K562 (cell line): ENCODE measurements around the gene LRRC51. TPM values are rescaled to one million over a fixed set of nuclear protein-coding genes. Genes with fewer than 3 reads are reported as not detected.

Source experiments
- ATAC-seq: fragments of 200-7000 bp; cut with Tn5 transposase; 3 replicates; pipeline ENCODE4 v1.9.1; 2020; ENCODE audit warnings: moderate library complexity
- BruUV-seq: library from RNA; stranded (reverse); fragments of 400-500 nt; replicated peaks from 2 replicates; lab custom pipeline; 2021; lab: Mats Ljungman, UMichigan
- CTCF ChIA-PET: fragments of 300-600 bp; formaldehyde crosslinking; extraction: SDS; loops from one replicate; lab custom pipeline; 2021; ENCODE audit warnings: low intra/inter-chr PET ratio; lab: Yijun Ruan, JAX
- POLR2A ChIA-PET: fragments of 300-600, 350-650 bp; sonication (Branson Sonifier 250); formaldehyde crosslinking; extraction: SDS; loops from one replicate; lab custom pipeline; 2021; ENCODE audit warnings: antibody characterized with exemption, inconsistent platforms; lab: Yijun Ruan, JAX
- DNase-seq, 4 experiments: peaks; one replicate each; pipeline versions ENCODE4 v3.0.0 to v3.0.0-alpha.2; 2011 to 2018; ENCODE audit warnings: low spot score in 3 of 4, mixed read lengths in 3 of 4; ENCODE audit errors: extremely low read depth in 1 of 4
- FAIRE-seq: peaks from 2 replicates; lab custom pipeline; 2011; peaks lifted over from hg19 to GRCh38; lab: Jason Lieb, UNC
- H2AFZ ChIP-seq: 2 replicates; pipeline ENCODE4 v1.6.0; 2011; ENCODE audit warnings: low read depth, low read length, control low read depth, inconsistent platforms
- H3K27ac ChIP-seq: fragments of 200-600 bp; 3 replicates; pipeline ENCODE4 v1.8.0; 2011; ENCODE audit warnings: low read depth, mild to moderate bottlenecking, control low read depth, inconsistent platforms, low read length, moderate library complexity, mixed read lengths; ENCODE audit errors: extremely low read depth
- H3K27me3 ChIP-seq, 2 experiments: fragments of 300-600 bp in 1 of 2; 2 replicates in 1 of 2; 3 replicates in 1 of 2; pipeline versions ENCODE4 v1.6.0 to v1.8.0; 2011; ENCODE audit warnings: inconsistent platforms in 2 of 2, low read length in 2 of 2, mild to moderate bottlenecking in 1 of 2, mixed read lengths in 1 of 2, moderate library complexity in 1 of 2; ENCODE audit not compliant: control insufficient read depth in 2 of 2, insufficient read depth in 2 of 2
- H3K36me3 ChIP-seq: fragments of 300-600 bp; 3 replicates; pipeline ENCODE4 v1.8.0; 2011; ENCODE audit warnings: mild to moderate bottlenecking, low read length, inconsistent platforms; ENCODE audit not compliant: control insufficient read depth, insufficient read depth
- H3K4me1 ChIP-seq, 2 experiments: fragments of 200-600 bp in 1 of 2; replicated peaks in 1 of 2; 2 replicates in 1 of 2; 3 replicates in 1 of 2; pipeline versions ENCODE4 v1.5.1 to v1.8.0; 2011; ENCODE audit warnings: inconsistent platforms in 2 of 2, low read length in 2 of 2, mild to moderate bottlenecking in 1 of 2, mixed read lengths in 1 of 2, moderate library complexity in 1 of 2; ENCODE audit not compliant: control insufficient read depth in 2 of 2, insufficient read depth in 2 of 2
- H3K4me2 ChIP-seq: 2 replicates; pipeline ENCODE4 v1.6.1; 2011; ENCODE audit warnings: low read length, control low read depth, inconsistent platforms, mixed read lengths; ENCODE audit not compliant: insufficient read depth
- H3K4me3 ChIP-seq: fragments of 200-600 bp; sonication (generic), shearing (Covaris generic); 2 replicates; pipeline ENCODE4 v1.5.1; 2016; ENCODE audit warnings: control low read depth, inconsistent platforms
- H3K79me2 ChIP-seq: fragments of 200-600 bp; 3 replicates; pipeline ENCODE4 v1.8.0; 2011; ENCODE audit warnings: low read length, inconsistent platforms; ENCODE audit not compliant: control insufficient read depth, insufficient read depth
- H3K9ac ChIP-seq, 2 experiments: 2 replicates each; pipeline versions ENCODE4 v1.6.0 to v1.6.1; 2011; ENCODE audit warnings: low read depth in 2 of 2, low read length in 2 of 2, control low read depth in 1 of 2, inconsistent platforms in 1 of 2, mild to moderate bottlenecking in 1 of 2, mixed read lengths in 1 of 2; ENCODE audit not compliant: insufficient read depth in 1 of 2
- H3K9me1 ChIP-seq: one replicate; pipeline ENCODE4 v1.6.0; 2011; ENCODE audit warnings: inconsistent platforms, mild to moderate bottlenecking, low read length, moderate library complexity; ENCODE audit not compliant: control insufficient read depth, insufficient read depth
- H3K9me3 ChIP-seq: replicated peaks from 2 replicates; pipeline ENCODE4 v1.5.1; 2011; ENCODE audit warnings: low read depth, low read length, inconsistent platforms; ENCODE audit not compliant: control insufficient read depth, insufficient read depth
- H4K20me1 ChIP-seq: replicated peaks from 2 replicates; pipeline ENCODE4 v1.6.1; 2011; ENCODE audit warnings: low read length, inconsistent platforms, mixed read lengths; ENCODE audit not compliant: control insufficient read depth, insufficient read depth
- ASH1L ChIP-seq: fragments of 450-650 bp; IDR thresholded peaks from 2 replicates; pipeline ENCODE4 v1.6.1; 2018; ENCODE audit warnings: borderline replicate concordance, mild to moderate bottlenecking, low read depth; ENCODE audit not compliant: partially characterized antibody
- CBX3 ChIP-seq, 2 experiments: IDR thresholded peaks; 1 replicate in 1 of 2; 2 replicates in 1 of 2; pipeline ENCODE4 v1.6.1; 2012; ENCODE audit warnings: inconsistent platforms in 2 of 2, low read length in 2 of 2, borderline replicate concordance in 1 of 2, control low read depth in 1 of 2
- CBX5 ChIP-seq: IDR thresholded peaks from 2 replicates; pipeline ENCODE4 v1.6.1; 2014; ENCODE audit warnings: low read depth, borderline replicate concordance
- CEBPZ ChIP-seq: fragments of 150-350 bp; IDR thresholded peaks from 2 replicates; pipeline ENCODE4 v1.6.1; 2014; ENCODE audit warnings: low read depth, mild to moderate bottlenecking, low read length, borderline replicate concordance
- E2F4 ChIP-seq: sonication (generic); formaldehyde crosslinking; IDR thresholded peaks from 2 replicates; pipeline ENCODE4 v1.8.0; 2022; ENCODE audit warnings: mild to moderate bottlenecking, low read depth, missing genetic modification reagents
- MLX ChIP-seq, 2 experiments: fragments of 450-650 bp in 1 of 2; sonication (generic) in 1 of 2; formaldehyde crosslinking; conservative IDR thresholded peaks; 2 replicates each; pipeline versions ENCODE4 v1.4.0 to v1.8.1; 2020 to 2022; ENCODE audit warnings: mild to moderate bottlenecking in 1 of 2, missing genetic modification reagents in 1 of 2
- TRIM28 ChIP-seq: fragments of 450-650 bp; IDR thresholded peaks from 2 replicates; pipeline ENCODE4 v1.6.1; 2017
- ZFP36 ChIP-seq: fragments of 150-350 bp; IDR thresholded peaks from 2 replicates; pipeline ENCODE4 v1.6.1; 2018; ENCODE audit warnings: low read length, low read depth; ENCODE audit not compliant: partially characterized antibody
- ZKSCAN8 ChIP-seq: fragments of 200-800 bp; sonication (Bioruptor generic); IDR thresholded peaks from 2 replicates; pipeline ENCODE4 v1.6.1; 2016; ENCODE audit warnings: missing genetic modification characterization, missing compliant biosample characterization
- ZNF280A ChIP-seq: fragments of 450-650 bp; IDR thresholded peaks from 2 replicates; pipeline ENCODE4 v1.6.1; 2018; ENCODE audit warnings: mild to moderate bottlenecking, low read depth; ENCODE audit not compliant: partially characterized antibody
- ZNF740 ChIP-seq, 3 experiments: fragments of 200-800 bp in 1 of 3; sonication (Bioruptor generic) in 1 of 3; sonication (generic) in 1 of 3; formaldehyde crosslinking in 1 of 3; IDR thresholded peaks; 2 replicates each; pipeline versions ENCODE4 v1.6.1 to v1.8.0; 2016 to 2022; ENCODE audit warnings: mild to moderate bottlenecking in 2 of 3, missing compliant biosample characterization in 2 of 3, missing genetic modification characterization in 2 of 3, missing genetic modification reagents in 1 of 3
- WGBS: fragments of 100-300 bp; shearing (Covaris generic); methylation state at CpG from one replicate; pipeline ENCODE4 v1.1.6; 2016; ENCODE audit warnings: low coverage, mixed read lengths; ENCODE audit not compliant: insufficient coverage; ENCODE audit errors: missing lambda C conversion rate; 5-methylcytosine and 5-hydroxymethylcytosine counted together
- in situ Hi-C: fragments of 300-500 bp; cut with MboI; formaldehyde crosslinking; loops from 4 replicates; pipeline ENCODE4 v1.15.0; 2018; ENCODE audit warnings: inconsistent platforms, mixed read lengths
- intact Hi-C: fragments of 100-400 bp; cut with micrococcal nuclease; formaldehyde crosslinking; loops from 2 replicates; pipeline ENCODE4 v1.14.2; 2022
- polyA plus RNA-seq, 8 experiments: library from polyadenylated mRNA; depleted of rRNA in 4 of 8; stranded (reverse) in 5 of 8; unstranded in 3 of 8; fragments of >200 nt; fragmentation: Nextera tagmentation in 2 of 8; fragmentation: Illumina TruSeq in 1 of 8; extraction: Ambion mirVana in 2 of 8; extraction: Trizol in 1 of 8; gene quantifications; 2 replicates each; pipeline versions ENCODE4 v1.2.1 to v1.2.3, GENCODE V29; 2011 to 2014; ENCODE audit warnings: inconsistent platforms in 1 of 8, missing spikeins in 1 of 8
- total RNA-seq, 7 experiments: library from RNA; depleted of rRNA in 6 of 7; stranded (reverse); fragments of >200 nt in 6 of 7; fragmentation: Illumina TruSeq in 2 of 7; extraction: Trizol in 2 of 7; gene quantifications; 2 replicates each; pipeline versions ENCODE4 v1.2.1 to v1.2.3, GENCODE V29; 2011 to 2021; ENCODE audit warnings: low replicate concordance in 1 of 7

Gene LRRC51
- total and polyA plus RNA-seq, 9 of the 15 experiments (the other 6 are each of a cell fraction or from before 2014, with no cell fraction given): 4.7 to 10.6 (median 5.6) TPM

- no peak for TF ChIP-seq MLX (CRISPR knock-in tag; conservative IDR thresholded peaks at IDR 0.05)
- no peak for TF ChIP-seq ASH1L
These were observed 45.3 kb downstream of the LRRC51 start (continued) for GRCh38 chr11:72125956-72126355.

- no TSS peak for BruUV-seq
- no peak for FAIRE-seq
These were observed 47.3 kb downstream of the LRRC51 start for GRCh38 chr11:72127923-72128322.

More at GRCh38 chr11:72127923-72128322, 47.3 kb downstream of the LRRC51 start:
- H3K27ac ChIP-seq: no peak overlapping the region
- WGBS: 7% methylated on average over 2 of the region's 2 CpGs
- ATAC-seq: no peak
- no peaks in the 10 kb centered on the region for H3K36me3 ChIP-seq
- H4K20me1 ChIP-seq: no peaks in the 10 kb centered on the region
- no peak overlapping the region for H2AFZ ChIP-seq
- in situ Hi-C loops: no loop called here
- H3K9me3 ChIP-seq: no peaks in the 10 kb centered on the region; the same call in 1 of the 2 replicates
- H3K9ac ChIP-seq: no peak overlapping the region
- H3K4me1 ChIP-seq: peaks cover 7 to 12% of the 10 kb centered on the region in 2 experiments
- TF ChIP-seq ZFP36 (peak; percentile 88), ZNF280A (peak; percentile 37), ZKSCAN8 (CRISPR knock-in tag) (no peak), ZNF740 (CRISPR knock-in tag; IDR thresholded peaks at IDR 0.05) (no peak), ZNF740 (tag; IDR thresholded peaks at IDR 0.05) (no peak), E2F4 (no peak), TRIM28 (peak; percentile 66), CEBPZ (0 out of 2 replicates have a peak, but pooled peaks have one; percentile 34), CBX3 (IDR thresholded peaks at IDR 0.05; ENCODE audit: borderline replicate concordance in 1 of 2, low read length in 2 of 2) (peak in 1 of 2 experiments; percentile 52; a peak in 1 of 3 replicates), CBX5 (peak; percentile 68; the same call in 1 of the 2 replicates)
- ChIA-PET POLR2A (interaction anchor here (0.5 to 1.2 kb wide), 2 partner anchors 15 to 95 kb away, joined by 4 to 5 read pairs; partner anchors contain the start of gene ANAPC15), CTCF (no interaction called here)
- intact Hi-C loops: no loop called here
- no peak overlapping the region for H3K4me3 ChIP-seq
- no peaks in the 10 kb centered on the region for H3K9me1 ChIP-seq
- no peak for DNase-seq
- no peaks in the 10 kb centered on the region for H3K27me3 ChIP-seq
- no peak overlapping the region for H3K4me2 ChIP-seq
- no peaks in the 10 kb centered on the region for H3K79me2 ChIP-seq
